Right atrium auricular region (tissue), 2 donors: Measurements from ENCODE around the gene LYSMD3. TPM values are rescaled to one million over a fixed set of nuclear protein-coding genes. Genes with fewer than 3 reads are reported as not detected.

Source experiments
- DNase-seq: peaks from one replicate; pipeline ENCODE4 v3.0.0-alpha.2; 2019; ENCODE audit warnings: low spot score
- H3K27ac ChIP-seq, 2 donors: fragments of 200-600 bp; sonication (generic); 1 replicate in 1 of 2; 2 replicates in 1 of 2; pipeline ENCODE4 v1.5.1; 2016 to 2019
- H3K27me3 ChIP-seq, 2 donors: fragments of 200-600 bp; sonication (generic); one replicate each; pipeline versions ENCODE4 v1.5.1 to v1.6.0; 2017 to 2019
- H3K36me3 ChIP-seq: fragments of 200-600 bp; sonication (generic); one replicate; pipeline ENCODE4 v1.5.1; 2016
- H3K4me1 ChIP-seq, 2 donors: fragments of 200-600 bp; sonication (generic); one replicate each; pipeline versions ENCODE4 v1.5.1 to v1.6.0; 2017 to 2019
- H3K4me3 ChIP-seq, 2 donors: fragments of 200-600 bp; sonication (generic); 1 replicate in 1 of 2; 2 replicates in 1 of 2; pipeline ENCODE4 v1.5.1; 2017 to 2019; ENCODE audit warnings: mild to moderate bottlenecking in 1 of 2, moderate library complexity in 1 of 2
- H3K9me3 ChIP-seq, 2 donors: fragments of 200-600 bp; sonication (generic); one replicate each; pipeline ENCODE4 v1.5.1; 2019
- total RNA-seq, 2 donors: library from RNA; depleted of rRNA; stranded (reverse); fragments of >200 nt; gene quantifications; one replicate each; pipeline ENCODE4 v1.1.0, GENCODE V29; 2016
- TF ChIP-seq, protein P1 (sequence below), 2 donors: fragments of 200-600 bp; sonication (generic); IDR thresholded peaks; one replicate each; pipeline ENCODE4 v1.5.1; 2019; ENCODE audit warnings: antibody characterized with exemption in 2 of 2

Gene LYSMD3
- total RNA-seq, 2 donors from 2014 or later, result 18.2 to 18.5 TPM

DNA sequence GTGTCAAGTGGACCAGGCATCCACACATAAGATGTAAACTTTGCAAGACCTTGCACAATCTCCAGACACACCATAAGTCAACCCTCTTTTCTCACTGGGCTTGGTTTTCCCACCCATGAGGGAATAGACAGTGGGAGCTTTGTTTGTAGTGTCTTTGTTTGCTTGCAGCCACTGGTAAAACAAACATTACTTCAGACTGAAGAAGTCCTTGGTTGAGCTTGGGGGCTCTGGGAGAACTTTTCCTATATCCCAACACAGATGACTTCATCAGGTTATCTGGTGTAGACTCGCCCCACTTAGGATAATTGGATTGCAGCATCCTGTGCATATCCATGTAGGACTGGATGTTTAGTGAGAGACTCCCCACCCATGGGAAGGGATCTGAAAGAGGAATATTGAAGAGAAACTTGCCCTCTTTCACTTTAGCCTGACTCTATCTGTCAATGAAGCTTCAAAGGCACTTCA, 17.7 kb upstream of the LYSMD3 start:
- H3K4me3 ChIP-seq, result no peak overlapping the region

DNA sequence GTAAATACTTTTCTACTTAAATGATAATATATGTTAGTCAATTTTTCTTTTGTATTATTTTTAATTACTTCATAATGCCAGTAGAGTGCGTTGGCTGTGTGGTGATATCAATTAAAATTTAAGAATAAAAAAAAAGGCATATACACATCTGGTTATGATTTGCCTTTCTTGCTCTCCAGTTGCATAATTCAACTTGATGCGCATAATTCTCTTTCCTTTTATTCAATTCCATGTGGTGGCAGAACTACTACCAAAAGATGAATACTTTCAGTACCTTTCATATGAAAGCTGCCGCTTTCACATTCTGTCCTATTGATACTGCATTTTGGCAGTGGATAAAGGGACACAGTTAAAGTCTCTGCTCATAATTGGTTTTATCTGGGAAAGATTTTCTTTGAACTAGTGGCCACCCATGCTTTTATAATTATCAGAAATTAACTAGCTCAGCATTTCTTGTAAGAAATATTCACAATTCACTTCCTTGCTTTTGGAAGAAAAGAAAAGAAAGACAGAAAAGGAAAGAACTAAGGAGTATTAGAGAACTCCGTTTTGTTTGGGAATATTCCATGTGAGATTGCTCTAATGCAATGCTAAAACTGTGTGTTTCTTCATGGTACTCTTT, 16.9 kb upstream of the LYSMD3 start:
- H3K9me3 ChIP-seq, result no peaks in the 10 kb centered on the region
- H3K27ac ChIP-seq, result no peak overlapping the region
- H3K27me3 ChIP-seq, result no peaks in the 10 kb centered on the region
- H3K4me1 ChIP-seq, result no peaks in the 10 kb centered on the region
- no peak overlapping the region for H3K4me3 ChIP-seq
- TF ChIP-seq, protein P1, sequence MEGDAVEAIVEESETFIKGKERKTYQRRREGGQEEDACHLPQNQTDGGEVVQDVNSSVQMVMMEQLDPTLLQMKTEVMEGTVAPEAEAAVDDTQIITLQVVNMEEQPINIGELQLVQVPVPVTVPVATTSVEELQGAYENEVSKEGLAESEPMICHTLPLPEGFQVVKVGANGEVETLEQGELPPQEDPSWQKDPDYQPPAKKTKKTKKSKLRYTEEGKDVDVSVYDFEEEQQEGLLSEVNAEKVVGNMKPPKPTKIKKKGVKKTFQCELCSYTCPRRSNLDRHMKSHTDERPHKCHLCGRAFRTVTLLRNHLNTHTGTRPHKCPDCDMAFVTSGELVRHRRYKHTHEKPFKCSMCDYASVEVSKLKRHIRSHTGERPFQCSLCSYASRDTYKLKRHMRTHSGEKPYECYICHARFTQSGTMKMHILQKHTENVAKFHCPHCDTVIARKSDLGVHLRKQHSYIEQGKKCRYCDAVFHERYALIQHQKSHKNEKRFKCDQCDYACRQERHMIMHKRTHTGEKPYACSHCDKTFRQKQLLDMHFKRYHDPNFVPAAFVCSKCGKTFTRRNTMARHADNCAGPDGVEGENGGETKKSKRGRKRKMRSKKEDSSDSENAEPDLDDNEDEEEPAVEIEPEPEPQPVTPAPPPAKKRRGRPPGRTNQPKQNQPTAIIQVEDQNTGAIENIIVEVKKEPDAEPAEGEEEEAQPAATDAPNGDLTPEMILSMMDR (IDR thresholded peaks at IDR 0.05), result no peak
- H3K36me3 ChIP-seq, result no peaks in the 10 kb centered on the region
- DNase-seq, result no peak

More for the DNA sequence above, 17.7 kb upstream of the LYSMD3 start:
- Histone ChIP-seq H3K27ac (no peak overlapping the region), H3K4me1 (no peaks in the 10 kb centered on the region), H3K36me3 (no peaks in the 10 kb centered on the region), H3K9me3 (no peaks in the 10 kb centered on the region), H3K27me3 (no peaks in the 10 kb centered on the region)
- no peak for DNase-seq
- TF ChIP-seq, protein P1 (IDR thresholded peaks at IDR 0.05), result no peak

DNA sequence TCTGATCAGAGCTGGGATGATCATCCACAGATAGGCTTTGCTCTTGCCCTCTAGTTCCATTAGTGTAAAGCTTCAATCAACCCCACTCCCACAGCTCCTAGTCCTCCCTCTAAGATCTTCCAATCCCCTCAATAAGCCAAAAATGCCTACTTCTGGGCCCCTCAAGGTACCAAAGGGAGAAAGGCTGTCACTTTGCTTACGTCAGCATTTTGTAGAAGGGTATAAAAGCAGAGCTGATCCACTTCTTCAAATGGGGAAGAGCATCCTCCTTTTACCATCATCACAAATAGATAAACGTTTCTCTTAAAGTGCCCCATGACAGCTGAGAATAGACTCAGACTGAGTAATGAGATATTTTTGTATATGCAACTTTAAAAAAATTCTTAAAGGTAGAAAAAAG, 16.1 kb upstream of the LYSMD3 start:
- TF ChIP-seq, protein P1 (IDR thresholded peaks at IDR 0.05), result no peak
- no peak for DNase-seq
- H3K9me3 ChIP-seq, result no peaks in the 10 kb centered on the region
- H3K4me3 ChIP-seq, result no peak overlapping the region
- no peak overlapping the region for H3K27ac ChIP-seq
- H3K4me1 ChIP-seq, result no peaks in the 10 kb centered on the region
- H3K36me3 ChIP-seq, result no peaks in the 10 kb centered on the region
- H3K27me3 ChIP-seq, result no peaks in the 10 kb centered on the region

DNA sequence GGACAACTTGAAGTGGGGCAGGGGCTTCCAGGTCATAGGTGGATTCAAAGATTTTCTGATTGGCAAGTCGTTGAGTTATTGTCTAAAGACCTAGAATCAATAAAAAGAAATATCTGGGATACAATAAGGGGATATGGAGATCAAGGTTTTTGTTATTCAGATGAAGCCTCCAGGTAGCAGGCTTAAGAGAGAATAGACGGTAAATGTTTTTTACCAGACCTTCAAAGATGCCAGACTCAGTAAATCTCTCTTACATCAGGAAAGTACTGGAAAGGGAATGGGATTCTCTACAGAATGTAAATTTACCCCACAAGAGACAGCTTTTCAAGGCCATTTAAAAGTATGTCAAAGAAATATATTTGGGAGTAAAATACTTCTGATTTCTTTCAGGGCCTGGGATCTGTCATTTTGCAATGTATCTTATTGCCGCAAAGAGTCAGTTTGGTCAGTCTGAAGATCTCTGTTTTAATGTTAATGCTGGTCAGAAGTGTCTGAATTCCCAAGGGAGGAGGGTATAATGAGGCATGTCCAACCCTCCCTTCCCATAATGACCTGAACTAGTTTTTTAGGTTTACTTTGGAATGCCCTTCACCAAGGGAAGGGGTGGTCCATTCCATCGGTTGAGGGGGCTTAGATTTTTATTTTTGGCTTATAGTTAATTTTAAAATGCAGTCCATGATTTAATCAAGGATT, 13.6 kb upstream of the LYSMD3 start:
- DNase-seq, result no peak
- Histone ChIP-seq H3K4me3 (no peak overlapping the region), H3K36me3 (no peaks in the 10 kb centered on the region), H3K27ac (no peak overlapping the region), H3K4me1 (no peaks in the 10 kb centered on the region), H3K27me3 (no peaks in the 10 kb centered on the region), H3K9me3 (no peaks in the 10 kb centered on the region)
- TF ChIP-seq, protein P1 (IDR thresholded peaks at IDR 0.05), result no peak

DNA sequence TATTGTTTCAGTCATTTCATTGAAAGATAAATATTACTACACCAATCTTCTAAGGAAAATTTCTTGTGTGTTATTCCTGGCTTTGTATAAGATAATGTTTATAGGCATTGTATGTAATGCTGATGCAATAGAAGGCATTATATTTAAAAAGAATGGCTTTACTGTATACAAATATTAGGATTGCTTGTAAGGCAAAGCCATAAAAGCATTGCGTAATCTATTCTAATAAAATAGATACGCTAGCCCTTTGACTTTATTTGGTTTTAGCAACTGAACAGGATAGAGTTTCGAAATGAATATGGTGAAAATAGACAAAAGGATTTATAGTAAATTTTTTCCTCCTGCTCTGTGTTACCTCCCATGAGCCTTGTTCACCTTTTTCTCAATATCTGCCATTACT, 5.5 kb upstream of the LYSMD3 start:
- Histone ChIP-seq H3K27me3 (no peaks in the 10 kb centered on the region), H3K9me3 (no peaks in the 10 kb centered on the region), H3K4me1 (peaks cover 0 to 12% of the 10 kb centered on the region in 2 donors), H3K36me3 (no peaks in the 10 kb centered on the region), H3K27ac (no peak overlapping the region), H3K4me3 (no peak overlapping the region)
- TF ChIP-seq, protein P1 (IDR thresholded peaks at IDR 0.05), result no peak
- no peak for DNase-seq
